ENCODE data around the gene C1QC. TPM values are rescaled to one million over a fixed set of nuclear protein-coding genes. Genes with fewer than 3 reads are reported as not detected.

Gene C1QC
- total RNA-seq, 3 donors from 2014 or later = 44.3 to 200 (median 189) TPM

GRCh38 chr1:22658385-22659163 lies 15.1 kb downstream of the C1QC start:
- Histone ChIP-seq H3K9me3 (no peaks in the 10 kb centered on the region), H3K36me3 (ENCODE audit: low read depth) (no peaks in the 10 kb centered on the region), H3K4me1 (ENCODE audit: low read depth) (no peaks in the 10 kb centered on the region), H3K4me3 (no peak overlapping the region)
- TF ChIP-seq CTCF (IDR thresholded peaks at IDR 0.05) = no peak
- DNase-seq = no peak
- intact Hi-C loops (cut with DNase I, micrococcal nuclease) = no loop called here
- no peak for ATAC-seq

DNA sequence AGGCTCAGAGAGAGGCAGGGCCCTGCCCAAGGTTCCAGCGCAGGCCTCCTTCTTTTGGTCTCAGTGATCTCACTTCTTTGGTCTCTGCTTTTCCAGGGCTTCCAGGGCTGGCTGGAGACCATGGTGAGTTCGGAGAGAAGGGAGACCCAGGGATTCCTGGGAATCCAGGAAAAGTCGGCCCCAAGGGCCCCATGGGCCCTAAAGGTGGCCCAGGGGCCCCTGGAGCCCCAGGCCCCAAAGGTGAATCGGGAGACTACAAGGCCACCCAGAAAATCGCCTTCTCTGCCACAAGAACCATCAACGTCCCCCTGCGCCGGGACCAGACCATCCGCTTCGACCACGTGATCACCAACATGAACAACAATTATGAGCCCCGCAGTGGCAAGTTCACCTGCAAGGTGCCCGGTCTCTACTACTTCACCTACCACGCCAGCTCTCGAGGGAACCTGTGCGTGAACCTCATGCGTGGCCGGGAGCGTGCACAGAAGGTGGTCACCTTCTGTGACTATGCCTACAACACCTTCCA lies 17.3 kb downstream of the C1QC start:
- intact Hi-C loops (cut with DNase I, micrococcal nuclease) = no loop called here
- TF ChIP-seq CTCF (IDR thresholded peaks at IDR 0.05) = no peak
- no peak overlapping the region for H3K4me3 ChIP-seq
- no peaks in the 10 kb centered on the region for H3K4me1 ChIP-seq (ENCODE audit: low read depth)
- ATAC-seq = no peak
- H3K36me3 ChIP-seq (ENCODE audit: low read depth) = no peaks in the 10 kb centered on the region
- DNase-seq = no peak
- H3K9me3 ChIP-seq = no peaks in the 10 kb centered on the region

GRCh38 chr1:22661880-22662279 lies 18.4 kb downstream of the C1QC start:
- DNase-seq (no peak), ATAC-seq (no peak)
- H3K36me3 ChIP-seq (ENCODE audit: low read depth) = no peaks in the 10 kb centered on the region
- H3K4me3 ChIP-seq = no peak overlapping the region
- TF ChIP-seq CTCF (IDR thresholded peaks at IDR 0.05) = no peak
- intact Hi-C loops (cut with DNase I, micrococcal nuclease) = no loop called here
- H3K9me3 ChIP-seq = no peaks in the 10 kb centered on the region
- no peaks in the 10 kb centered on the region for H3K4me1 ChIP-seq (ENCODE audit: low read depth)

GRCh38 chr1:22662318-22662717 lies 18.9 kb downstream of the C1QC start:
- TF ChIP-seq CTCF (IDR thresholded peaks at IDR 0.05) = no peak
- Histone ChIP-seq H3K4me1 (ENCODE audit: low read depth) (no peaks in the 10 kb centered on the region), H3K4me3 (no peak overlapping the region), H3K36me3 (ENCODE audit: low read depth) (no peaks in the 10 kb centered on the region), H3K9me3 (no peaks in the 10 kb centered on the region)
- peak; percentile 85 for ATAC-seq
- intact Hi-C loops (cut with DNase I, micrococcal nuclease) = no loop called here
- DNase-seq = no peak

DNA sequence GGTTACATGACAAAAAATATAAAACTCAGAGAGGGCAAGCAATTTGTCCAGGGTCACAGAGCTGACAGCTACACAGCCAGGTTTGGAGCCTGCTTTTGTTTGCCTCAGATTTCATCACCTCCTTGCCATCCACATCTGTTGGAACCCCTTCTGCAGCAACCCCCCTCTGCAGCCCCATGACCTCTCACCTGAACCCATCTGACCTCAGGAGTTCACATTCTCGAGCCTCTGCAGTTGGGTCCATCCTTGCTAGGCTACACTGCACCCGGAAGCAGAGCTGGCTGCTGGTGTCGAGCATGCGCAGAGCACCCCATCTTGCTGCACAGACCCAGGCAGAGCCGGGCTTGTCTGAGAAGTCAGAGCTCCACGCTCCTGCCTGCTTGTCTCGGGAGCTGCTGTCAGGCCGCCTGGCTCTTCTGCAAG lies 19.6 kb downstream of the C1QC start:
- DNase-seq = no peak
- TF ChIP-seq CTCF (IDR thresholded peaks at IDR 0.05) = no peak
- Histone ChIP-seq H3K36me3 (ENCODE audit: low read depth) (no peaks in the 10 kb centered on the region), H3K4me1 (ENCODE audit: low read depth) (no peaks in the 10 kb centered on the region), H3K4me3 (no peak overlapping the region), H3K9me3 (no peaks in the 10 kb centered on the region)
- intact Hi-C loops (cut with DNase I, micrococcal nuclease) = no loop called here
- ATAC-seq = no peak
